Parathyroid adenoma (tissue), 2 donors: ENCODE measurements around the gene DNM3.

Source experiments
- H2AFZ ChIP-seq: fragments of 300-600 bp; sonication (generic); one replicate; pipeline ENCODE4 v1.7.0; 2017; ENCODE audit warnings: antibody characterized with exemption, mild to moderate bottlenecking
- H3K27ac ChIP-seq: fragments of 300-600 bp; sonication (generic); one replicate; pipeline ENCODE4 v1.7.0; 2017
- H3K27me3 ChIP-seq: fragments of 300-600 bp; sonication (generic); one replicate; pipeline ENCODE4 v1.7.0; 2017; ENCODE audit warnings: low read length; ENCODE audit not compliant: control insufficient read depth, insufficient read depth
- H3K36me3 ChIP-seq: fragments of 300-600 bp; sonication (generic); one replicate; pipeline ENCODE4 v1.7.0; 2017; ENCODE audit warnings: low read length; ENCODE audit not compliant: control insufficient read depth, insufficient read depth
- H3K4me1 ChIP-seq: fragments of 300-600 bp; sonication (generic); one replicate; pipeline ENCODE4 v1.7.0; 2017; ENCODE audit warnings: control low read depth
- H3K4me2 ChIP-seq: fragments of 300-600 bp; sonication (generic); one replicate; pipeline ENCODE4 v1.7.0; 2017; ENCODE audit warnings: low read length
- H3K4me3 ChIP-seq: fragments of 300-600 bp; sonication (generic); one replicate; pipeline ENCODE4 v1.7.0; 2017; ENCODE audit warnings: low read depth, low read length
- H3K79me2 ChIP-seq: fragments of 300-600 bp; sonication (generic); one replicate; pipeline ENCODE4 v1.7.0; 2017; ENCODE audit warnings: control low read depth
- H3K9ac ChIP-seq: fragments of 300-600 bp; sonication (generic); one replicate; pipeline ENCODE4 v1.7.0; 2017; ENCODE audit warnings: mild to moderate bottlenecking
- H3K9me3 ChIP-seq: fragments of 300-600 bp; sonication (generic); one replicate; pipeline ENCODE4 v1.7.0; 2017; ENCODE audit warnings: low read length; ENCODE audit not compliant: control insufficient read depth
- CTCF ChIP-seq: fragments of 300-600 bp; sonication (generic); IDR thresholded peaks from one replicate; pipeline ENCODE4 v1.7.0; 2017; ENCODE audit warnings: antibody characterized with exemption, mild to moderate bottlenecking
- donor health status: primary hyperparathyroidism.

DNM3 gene

GRCh38 chr1:172380441-172381244 is 539.3 kb downstream of the DNM3 start:
- Histone ChIP-seq H3K27me3 (no peaks in the 10 kb centered on the region), H3K4me1 (no peaks in the 10 kb centered on the region), H2AFZ (no peak overlapping the region), H3K27ac (no peak overlapping the region), H3K36me3 (no peaks in the 10 kb centered on the region), H3K79me2 (no peaks in the 10 kb centered on the region), H3K4me3 (no peak overlapping the region), H3K9me3 (no peaks in the 10 kb centered on the region), H3K4me2 (no peak overlapping the region), H3K9ac (no peak overlapping the region)
- TF ChIP-seq CTCF: no peak

- no peak overlapping the region for H3K9ac ChIP-seq
- no peak for TF ChIP-seq CTCF
These were observed 540.6 kb downstream of the DNM3 start for GRCh38 chr1:172381946-172382345.

GRCh38 chr1:172382406-172382805 is 541.1 kb downstream of the DNM3 start:
- H3K4me1 ChIP-seq: no peaks in the 10 kb centered on the region
- H3K36me3 ChIP-seq: no peaks in the 10 kb centered on the region
- H3K9me3 ChIP-seq: no peaks in the 10 kb centered on the region
- H3K27me3 ChIP-seq: no peaks in the 10 kb centered on the region
- H2AFZ ChIP-seq: no peak overlapping the region
- no peak for TF ChIP-seq CTCF
- no peaks in the 10 kb centered on the region for H3K79me2 ChIP-seq
- H3K27ac ChIP-seq: no peak overlapping the region
- no peak overlapping the region for H3K4me2 ChIP-seq
- no peak overlapping the region for H3K9ac ChIP-seq
- H3K4me3 ChIP-seq: no peak overlapping the region

More at GRCh38 chr1:172381946-172382345, 540.6 kb downstream of the DNM3 start:
- no peak overlapping the region for H3K4me3 ChIP-seq
- H3K27ac ChIP-seq: no peak overlapping the region
- no peak overlapping the region for H2AFZ ChIP-seq
- H3K4me2 ChIP-seq: no peak overlapping the region
- H3K79me2 ChIP-seq: no peaks in the 10 kb centered on the region
- H3K4me1 ChIP-seq: no peaks in the 10 kb centered on the region
- H3K9me3 ChIP-seq: no peaks in the 10 kb centered on the region
- H3K27me3 ChIP-seq: no peaks in the 10 kb centered on the region
- H3K36me3 ChIP-seq: no peaks in the 10 kb centered on the region

- Histone ChIP-seq H3K4me1 (no peaks in the 10 kb centered on the region), H3K4me3 (no peak overlapping the region), H3K9ac (no peak overlapping the region), H3K27ac (no peak overlapping the region), H3K4me2 (no peak overlapping the region), H3K36me3 (no peaks in the 10 kb centered on the region), H2AFZ (no peak overlapping the region), H3K79me2 (no peaks in the 10 kb centered on the region), H3K9me3 (no peaks in the 10 kb centered on the region), H3K27me3 (no peaks in the 10 kb centered on the region)
- no peak for TF ChIP-seq CTCF
These were observed 541.7 kb downstream of the DNM3 start for GRCh38 chr1:172382990-172383389.

- Histone ChIP-seq H3K9ac (no peak overlapping the region), H3K4me3 (no peak overlapping the region), H3K27ac (no peak overlapping the region)
These were observed 542.2 kb downstream of the DNM3 start for GRCh38 chr1:172383536-172383935.

More at GRCh38 chr1:172383536-172383935, 542.2 kb downstream of the DNM3 start:
- H3K79me2 ChIP-seq: no peaks in the 10 kb centered on the region
- H3K27me3 ChIP-seq: no peaks in the 10 kb centered on the region
- H2AFZ ChIP-seq: no peak overlapping the region
- H3K4me1 ChIP-seq: no peaks in the 10 kb centered on the region
- no peaks in the 10 kb centered on the region for H3K36me3 ChIP-seq
- no peak overlapping the region for H3K4me2 ChIP-seq
- no peak for TF ChIP-seq CTCF
- no peaks in the 10 kb centered on the region for H3K9me3 ChIP-seq
